Astrocyte (in vitro differentiated cells and primary cell): ENCODE measurements around the gene TMEM175. TPM values are rescaled to one million over a fixed set of nuclear protein-coding genes. Genes with fewer than 3 reads are reported as not detected.

Experiments used
- DNase-seq: peaks from one replicate; pipeline ENCODE4 v3.0.0-alpha.2; 2010; ENCODE audit warnings: low read depth
- FAIRE-seq: peaks from 2 replicates; lab custom pipeline; 2011; peaks lifted over from hg19 to GRCh38; lab: Jason Lieb, UNC
- H2AFZ ChIP-seq: 2 replicates; pipeline ENCODE4 v1.6.0; 2012; ENCODE audit warnings: low read depth, low read length, inconsistent platforms
- H3K27ac ChIP-seq: 2 replicates; pipeline ENCODE4 v1.5.1; 2011; ENCODE audit warnings: low read depth, low read length, inconsistent platforms
- H3K27me3 ChIP-seq: 2 replicates; pipeline ENCODE4 v1.6.0; 2011; ENCODE audit warnings: low read length, inconsistent platforms; ENCODE audit not compliant: insufficient read depth
- H3K36me3 ChIP-seq: 2 replicates; pipeline ENCODE4 v1.5.1; 2011; ENCODE audit warnings: low read length, inconsistent platforms; ENCODE audit not compliant: insufficient read depth
- H3K4me1 ChIP-seq: 2 replicates; pipeline ENCODE4 v1.5.1; 2011; ENCODE audit warnings: low read length, inconsistent platforms; ENCODE audit not compliant: insufficient read depth
- H3K4me2 ChIP-seq: 2 replicates; pipeline ENCODE4 v1.6.0; 2012; ENCODE audit warnings: low read length, inconsistent platforms
- H3K4me3 ChIP-seq: 2 replicates; pipeline ENCODE4 v1.5.1; 2011; ENCODE audit warnings: low read depth, mild to moderate bottlenecking, low read length, inconsistent platforms; ENCODE audit not compliant: insufficient read depth
- H3K79me2 ChIP-seq: 2 replicates; pipeline ENCODE4 v1.6.0; 2012; ENCODE audit warnings: mild to moderate bottlenecking, low read length, inconsistent platforms; ENCODE audit not compliant: insufficient read depth
- H3K9ac ChIP-seq: 2 replicates; pipeline ENCODE4 v1.6.0; 2012; ENCODE audit warnings: mild to moderate bottlenecking, low read length, inconsistent platforms
- H3K9me3 ChIP-seq: 2 replicates; pipeline ENCODE4 v1.5.1; 2012; ENCODE audit warnings: low read depth, mild to moderate bottlenecking, low read length, inconsistent platforms; ENCODE audit not compliant: insufficient read depth
- H4K20me1 ChIP-seq: 2 replicates; pipeline ENCODE4 v1.6.0; 2012; ENCODE audit warnings: low read length, inconsistent platforms; ENCODE audit not compliant: insufficient read depth
- H3K27ac Mint-ChIP-seq: one replicate; pipeline ENCODE4 v1.8.0; 2021; ENCODE audit warnings: mild to moderate bottlenecking, mixed read lengths; ENCODE audit not compliant: unreplicated experiment
- H3K27me3 Mint-ChIP-seq: one replicate; pipeline ENCODE4 v1.8.0; 2021; ENCODE audit warnings: low read depth, mixed read lengths; ENCODE audit not compliant: unreplicated experiment
- H3K36me3 Mint-ChIP-seq: one replicate; pipeline ENCODE4 v1.8.0; 2021; ENCODE audit warnings: low read depth, mixed read lengths; ENCODE audit not compliant: unreplicated experiment
- H3K4me1 Mint-ChIP-seq: one replicate; pipeline ENCODE4 v1.8.0; 2021; ENCODE audit warnings: low read depth, mixed read lengths; ENCODE audit not compliant: unreplicated experiment
- H3K4me3 Mint-ChIP-seq: one replicate; pipeline ENCODE4 v1.8.0; 2021; ENCODE audit warnings: mild to moderate bottlenecking, moderate library complexity, mixed read lengths; ENCODE audit not compliant: unreplicated experiment
- H3K9me3 Mint-ChIP-seq: one replicate; pipeline ENCODE4 v1.8.0; 2021; ENCODE audit warnings: mild to moderate bottlenecking, mixed read lengths; ENCODE audit not compliant: unreplicated experiment
- EZH2 ChIP-seq: IDR thresholded peaks from 2 replicates; pipeline ENCODE4 v1.6.1; 2012; ENCODE audit warnings: mild to moderate bottlenecking, low read length, inconsistent platforms; ENCODE audit not compliant: insufficient read depth
- total RNA-seq: library from RNA; stranded (reverse); gene quantifications from 2 replicates; pipeline ENCODE4 v1.2.1, GENCODE V29; 2021
- TF ChIP-seq, protein P1 (sequence below): IDR thresholded peaks from 2 replicates; pipeline ENCODE4 v1.5.1; 2011; ENCODE audit warnings: low read depth, mild to moderate bottlenecking, inconsistent platforms, low read length, moderate library complexity; ENCODE audit not compliant: insufficient read depth

Gene TMEM175
- total RNA-seq, 1 donor from 2014 or later = 22.1 TPM

DNA sequence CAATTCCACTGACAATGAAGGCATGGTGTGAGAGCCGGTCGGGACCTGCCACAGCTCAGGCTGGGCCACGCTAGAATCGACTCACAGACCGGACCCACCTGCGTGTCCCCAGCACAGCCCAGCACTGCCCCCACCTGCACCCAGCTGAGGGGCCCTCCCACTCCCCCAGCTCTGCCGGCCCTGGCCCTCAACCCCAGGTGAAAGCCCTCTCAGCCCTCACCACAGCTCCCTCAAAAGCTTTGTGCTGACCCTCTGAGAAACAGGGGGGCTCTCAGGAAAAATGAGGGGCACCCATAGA lies 25.2 kb upstream of the TMEM175 start:
- no peak overlapping the region for H3K4me3 ChIP-seq
- no peak overlapping the region for H3K4me2 ChIP-seq
- peaks cover 3% of the 10 kb centered on the region for H3K36me3 ChIP-seq
- Mint-ChIP-seq H3K27ac (no peak overlapping the region), H3K4me1 (no peaks in the 10 kb centered on the region), H3K27me3 (no peaks in the 10 kb centered on the region), H3K4me3 (no peak overlapping the region), H3K36me3 (peaks cover 11% of the 10 kb centered on the region), H3K9me3 (no peaks in the 10 kb centered on the region)
- H3K79me2 ChIP-seq = peaks cover 49% of the 10 kb centered on the region
- FAIRE-seq (no peak), DNase-seq (no peak)
- peaks cover 9% of the 10 kb centered on the region for H3K4me1 ChIP-seq
- peaks cover 82% of the 10 kb centered on the region for H4K20me1 ChIP-seq
- TF ChIP-seq, protein P1, sequence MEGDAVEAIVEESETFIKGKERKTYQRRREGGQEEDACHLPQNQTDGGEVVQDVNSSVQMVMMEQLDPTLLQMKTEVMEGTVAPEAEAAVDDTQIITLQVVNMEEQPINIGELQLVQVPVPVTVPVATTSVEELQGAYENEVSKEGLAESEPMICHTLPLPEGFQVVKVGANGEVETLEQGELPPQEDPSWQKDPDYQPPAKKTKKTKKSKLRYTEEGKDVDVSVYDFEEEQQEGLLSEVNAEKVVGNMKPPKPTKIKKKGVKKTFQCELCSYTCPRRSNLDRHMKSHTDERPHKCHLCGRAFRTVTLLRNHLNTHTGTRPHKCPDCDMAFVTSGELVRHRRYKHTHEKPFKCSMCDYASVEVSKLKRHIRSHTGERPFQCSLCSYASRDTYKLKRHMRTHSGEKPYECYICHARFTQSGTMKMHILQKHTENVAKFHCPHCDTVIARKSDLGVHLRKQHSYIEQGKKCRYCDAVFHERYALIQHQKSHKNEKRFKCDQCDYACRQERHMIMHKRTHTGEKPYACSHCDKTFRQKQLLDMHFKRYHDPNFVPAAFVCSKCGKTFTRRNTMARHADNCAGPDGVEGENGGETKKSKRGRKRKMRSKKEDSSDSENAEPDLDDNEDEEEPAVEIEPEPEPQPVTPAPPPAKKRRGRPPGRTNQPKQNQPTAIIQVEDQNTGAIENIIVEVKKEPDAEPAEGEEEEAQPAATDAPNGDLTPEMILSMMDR = no peak
- TF ChIP-seq EZH2 = no peak
- H3K9me3 ChIP-seq = no peaks in the 10 kb centered on the region
- H2AFZ ChIP-seq = no peak overlapping the region
- H3K9ac ChIP-seq = no peak overlapping the region
- no peak overlapping the region for H3K27ac ChIP-seq
- no peaks in the 10 kb centered on the region for H3K27me3 ChIP-seq

DNA sequence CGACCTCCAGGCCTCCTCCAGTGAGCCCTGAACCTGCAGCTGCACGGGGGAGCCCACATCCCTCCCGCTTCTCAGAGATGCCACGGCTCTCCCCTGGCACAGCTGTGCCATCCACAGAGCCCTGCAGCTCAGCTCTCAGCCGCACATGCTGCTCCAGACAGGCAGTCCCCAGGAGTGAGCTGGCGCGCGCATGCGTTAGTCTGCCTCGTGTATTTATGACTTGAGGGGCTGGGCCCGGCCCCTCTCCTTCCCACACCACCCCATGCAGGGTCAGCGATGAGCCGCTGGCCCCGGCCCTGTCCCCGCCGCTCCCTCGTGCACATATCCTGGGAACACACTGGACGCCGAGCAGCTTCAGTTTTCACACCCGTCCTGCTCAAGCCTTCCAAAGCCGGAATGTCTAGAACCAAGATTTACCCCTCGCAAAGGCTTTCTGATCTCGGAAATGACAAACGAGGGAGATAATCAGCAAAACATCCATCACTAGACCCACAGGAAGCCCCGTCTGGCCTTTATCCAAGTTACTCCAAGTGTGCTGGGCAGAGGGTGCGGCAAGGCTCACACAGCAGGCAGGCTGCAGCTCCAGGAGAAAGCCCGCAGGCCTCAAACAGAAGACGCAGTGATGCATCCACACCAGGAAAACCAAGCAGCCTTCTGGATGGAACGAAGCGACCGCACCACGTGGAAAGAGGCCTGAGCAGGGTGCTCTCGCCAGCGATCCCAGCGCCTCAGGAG lies 24.4 kb upstream of the TMEM175 start:
- no peak overlapping the region for H3K4me3 Mint-ChIP-seq
- FAIRE-seq = no peak

More for the DNA sequence above, 24.4 kb upstream of the TMEM175 start:
- peaks cover 9% of the 10 kb centered on the region for H3K4me1 ChIP-seq
- H3K4me2 ChIP-seq = peak overlapping the region; percentile 46
- TF ChIP-seq, protein P1 = no peak
- no peak for TF ChIP-seq EZH2
- H3K27ac ChIP-seq = no peak overlapping the region
- H3K36me3 ChIP-seq = peaks cover 3% of the 10 kb centered on the region
- H3K27me3 Mint-ChIP-seq = no peaks in the 10 kb centered on the region
- no peaks in the 10 kb centered on the region for H3K27me3 ChIP-seq
- no peak overlapping the region for H3K4me3 ChIP-seq
- no peak overlapping the region for H2AFZ ChIP-seq
- H3K4me1 Mint-ChIP-seq = no peaks in the 10 kb centered on the region
- H4K20me1 ChIP-seq = peaks cover 81% of the 10 kb centered on the region
- peaks cover 11% of the 10 kb centered on the region for H3K36me3 Mint-ChIP-seq
- peaks cover 53% of the 10 kb centered on the region for H3K79me2 ChIP-seq
- DNase-seq = peak; percentile 74
- H3K27ac Mint-ChIP-seq = no peak overlapping the region
- H3K9me3 Mint-ChIP-seq = no peaks in the 10 kb centered on the region
- no peak overlapping the region for H3K9ac ChIP-seq
- no peaks in the 10 kb centered on the region for H3K9me3 ChIP-seq
